Astrocyte (in vitro differentiated cells and primary cell): ENCODE measurements around the gene ZBTB17. TPM values are rescaled to one million over a fixed set of nuclear protein-coding genes. Genes with fewer than 3 reads are reported as not detected.
"Not testable (repeated sequence)": the region's sequence is repeated elsewhere in the genome, so short reads cannot be mapped to it uniquely, and the experiment has no call there.

Experiments used
- DNase-seq: peaks from one replicate; pipeline ENCODE4 v3.0.0-alpha.2; 2010; ENCODE audit warnings: low read depth
- FAIRE-seq: peaks from 2 replicates; lab custom pipeline; 2011; peaks lifted over from hg19 to GRCh38; lab: Jason Lieb, UNC
- H2AFZ ChIP-seq: 2 replicates; pipeline ENCODE4 v1.6.0; 2012; ENCODE audit warnings: low read depth, low read length, inconsistent platforms
- H3K27ac ChIP-seq: 2 replicates; pipeline ENCODE4 v1.5.1; 2011; ENCODE audit warnings: low read depth, low read length, inconsistent platforms
- H3K27me3 ChIP-seq: 2 replicates; pipeline ENCODE4 v1.6.0; 2011; ENCODE audit warnings: low read length, inconsistent platforms; ENCODE audit not compliant: insufficient read depth
- H3K36me3 ChIP-seq: 2 replicates; pipeline ENCODE4 v1.5.1; 2011; ENCODE audit warnings: low read length, inconsistent platforms; ENCODE audit not compliant: insufficient read depth
- H3K4me1 ChIP-seq: 2 replicates; pipeline ENCODE4 v1.5.1; 2011; ENCODE audit warnings: low read length, inconsistent platforms; ENCODE audit not compliant: insufficient read depth
- H3K4me2 ChIP-seq: 2 replicates; pipeline ENCODE4 v1.6.0; 2012; ENCODE audit warnings: low read length, inconsistent platforms
- H3K4me3 ChIP-seq: 2 replicates; pipeline ENCODE4 v1.5.1; 2011; ENCODE audit warnings: low read depth, mild to moderate bottlenecking, low read length, inconsistent platforms; ENCODE audit not compliant: insufficient read depth
- H3K79me2 ChIP-seq: 2 replicates; pipeline ENCODE4 v1.6.0; 2012; ENCODE audit warnings: mild to moderate bottlenecking, low read length, inconsistent platforms; ENCODE audit not compliant: insufficient read depth
- H3K9ac ChIP-seq: 2 replicates; pipeline ENCODE4 v1.6.0; 2012; ENCODE audit warnings: mild to moderate bottlenecking, low read length, inconsistent platforms
- H3K9me3 ChIP-seq: 2 replicates; pipeline ENCODE4 v1.5.1; 2012; ENCODE audit warnings: low read depth, mild to moderate bottlenecking, low read length, inconsistent platforms; ENCODE audit not compliant: insufficient read depth
- H4K20me1 ChIP-seq: 2 replicates; pipeline ENCODE4 v1.6.0; 2012; ENCODE audit warnings: low read length, inconsistent platforms; ENCODE audit not compliant: insufficient read depth
- H3K27ac Mint-ChIP-seq: one replicate; pipeline ENCODE4 v1.8.0; 2021; ENCODE audit warnings: mild to moderate bottlenecking, mixed read lengths; ENCODE audit not compliant: unreplicated experiment
- H3K27me3 Mint-ChIP-seq: one replicate; pipeline ENCODE4 v1.8.0; 2021; ENCODE audit warnings: low read depth, mixed read lengths; ENCODE audit not compliant: unreplicated experiment
- H3K36me3 Mint-ChIP-seq: one replicate; pipeline ENCODE4 v1.8.0; 2021; ENCODE audit warnings: low read depth, mixed read lengths; ENCODE audit not compliant: unreplicated experiment
- H3K4me1 Mint-ChIP-seq: one replicate; pipeline ENCODE4 v1.8.0; 2021; ENCODE audit warnings: low read depth, mixed read lengths; ENCODE audit not compliant: unreplicated experiment
- H3K4me3 Mint-ChIP-seq: one replicate; pipeline ENCODE4 v1.8.0; 2021; ENCODE audit warnings: mild to moderate bottlenecking, moderate library complexity, mixed read lengths; ENCODE audit not compliant: unreplicated experiment
- H3K9me3 Mint-ChIP-seq: one replicate; pipeline ENCODE4 v1.8.0; 2021; ENCODE audit warnings: mild to moderate bottlenecking, mixed read lengths; ENCODE audit not compliant: unreplicated experiment
- EZH2 ChIP-seq: IDR thresholded peaks from 2 replicates; pipeline ENCODE4 v1.6.1; 2012; ENCODE audit warnings: mild to moderate bottlenecking, low read length, inconsistent platforms; ENCODE audit not compliant: insufficient read depth
- total RNA-seq: library from RNA; stranded (reverse); gene quantifications from 2 replicates; pipeline ENCODE4 v1.2.1, GENCODE V29; 2021
- TF ChIP-seq, protein P1 (sequence below): IDR thresholded peaks from 2 replicates; pipeline ENCODE4 v1.5.1; 2011; ENCODE audit warnings: low read depth, mild to moderate bottlenecking, inconsistent platforms, low read length, moderate library complexity; ENCODE audit not compliant: insufficient read depth

Gene ZBTB17
- total RNA-seq, 1 donor from 2014 or later: 28.1 TPM

DNA sequence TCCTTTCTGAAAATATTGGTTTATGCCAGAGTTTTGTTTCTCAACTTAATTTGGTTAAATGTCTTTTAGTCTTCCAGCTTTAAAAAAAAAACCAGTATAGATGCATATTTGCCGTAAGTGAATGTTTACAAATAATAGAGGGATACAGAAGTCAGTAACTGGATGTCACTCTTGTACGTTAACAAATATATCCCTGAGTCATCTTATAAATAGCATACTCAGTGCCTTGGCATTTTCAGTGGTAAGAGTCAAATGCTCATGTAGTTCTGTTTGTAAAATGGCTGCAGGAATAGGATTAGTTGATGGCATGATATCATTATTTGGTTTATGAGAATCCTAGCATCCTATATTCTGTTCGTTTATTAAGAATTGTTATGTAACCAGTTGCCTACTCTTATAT lies 73.0 kb downstream of the ZBTB17 start:
- peak overlapping the region; percentile 67 for H3K27ac Mint-ChIP-seq

DNA sequence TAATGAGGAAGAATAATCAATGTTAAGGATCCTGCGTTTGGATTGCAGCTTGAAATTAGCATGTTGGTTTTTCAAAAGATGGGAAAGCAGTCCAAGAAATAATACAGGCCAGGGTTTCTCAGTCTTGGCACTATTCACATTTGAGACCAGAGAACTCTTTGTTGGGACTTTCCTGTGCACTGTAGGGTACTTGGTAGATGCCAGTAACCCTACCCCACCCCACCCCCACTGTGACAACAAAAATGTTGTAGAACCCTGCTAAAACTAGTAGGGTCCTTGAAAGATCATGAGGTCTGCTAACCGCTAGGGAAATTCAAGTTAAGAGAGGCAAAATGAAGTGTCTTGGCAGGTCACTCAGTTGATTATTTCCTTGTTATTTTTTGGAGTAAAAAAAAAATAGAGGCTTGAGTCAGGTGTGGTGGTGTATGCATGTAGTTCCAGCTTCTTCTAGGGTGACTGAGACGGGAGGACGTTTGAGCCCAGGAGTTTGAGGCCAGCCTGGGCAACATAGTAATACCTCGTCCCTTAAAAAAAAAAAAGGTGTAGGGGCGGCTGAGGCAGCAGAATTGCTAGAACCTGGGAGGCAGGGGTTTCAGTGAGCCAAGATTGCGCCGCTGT lies 75.1 kb downstream of the ZBTB17 start:
- no peak overlapping the region for H3K4me3 ChIP-seq
- H3K4me2 ChIP-seq: no peak overlapping the region
- H3K79me2 ChIP-seq: peaks cover 99% of the 10 kb centered on the region
- peaks cover 34% of the 10 kb centered on the region for H4K20me1 ChIP-seq
- no peak overlapping the region for H3K27ac ChIP-seq
- Mint-ChIP-seq H3K4me1 (peaks cover 8% of the 10 kb centered on the region), H3K36me3 (peaks cover 6% of the 10 kb centered on the region), H3K9me3 (no peaks in the 10 kb centered on the region), H3K4me3 (no peak overlapping the region), H3K27me3 (no peaks in the 10 kb centered on the region), H3K27ac (peak overlapping the region; percentile 31)
- no peak overlapping the region for H2AFZ ChIP-seq
- FAIRE-seq (no peak), DNase-seq (no peak)
- H3K27me3 ChIP-seq: no peaks in the 10 kb centered on the region
- H3K9me3 ChIP-seq: no peaks in the 10 kb centered on the region
- no peak overlapping the region for H3K9ac ChIP-seq
- peaks cover 7% of the 10 kb centered on the region for H3K4me1 ChIP-seq
- no peaks in the 10 kb centered on the region for H3K36me3 ChIP-seq
- TF ChIP-seq, protein P1, sequence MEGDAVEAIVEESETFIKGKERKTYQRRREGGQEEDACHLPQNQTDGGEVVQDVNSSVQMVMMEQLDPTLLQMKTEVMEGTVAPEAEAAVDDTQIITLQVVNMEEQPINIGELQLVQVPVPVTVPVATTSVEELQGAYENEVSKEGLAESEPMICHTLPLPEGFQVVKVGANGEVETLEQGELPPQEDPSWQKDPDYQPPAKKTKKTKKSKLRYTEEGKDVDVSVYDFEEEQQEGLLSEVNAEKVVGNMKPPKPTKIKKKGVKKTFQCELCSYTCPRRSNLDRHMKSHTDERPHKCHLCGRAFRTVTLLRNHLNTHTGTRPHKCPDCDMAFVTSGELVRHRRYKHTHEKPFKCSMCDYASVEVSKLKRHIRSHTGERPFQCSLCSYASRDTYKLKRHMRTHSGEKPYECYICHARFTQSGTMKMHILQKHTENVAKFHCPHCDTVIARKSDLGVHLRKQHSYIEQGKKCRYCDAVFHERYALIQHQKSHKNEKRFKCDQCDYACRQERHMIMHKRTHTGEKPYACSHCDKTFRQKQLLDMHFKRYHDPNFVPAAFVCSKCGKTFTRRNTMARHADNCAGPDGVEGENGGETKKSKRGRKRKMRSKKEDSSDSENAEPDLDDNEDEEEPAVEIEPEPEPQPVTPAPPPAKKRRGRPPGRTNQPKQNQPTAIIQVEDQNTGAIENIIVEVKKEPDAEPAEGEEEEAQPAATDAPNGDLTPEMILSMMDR: no peak
- TF ChIP-seq EZH2: no peak

More for the DNA sequence above, 73.0 kb downstream of the ZBTB17 start:
- Mint-ChIP-seq H3K4me3 (no peak overlapping the region), H3K36me3 (peaks cover 5% of the 10 kb centered on the region), H3K9me3 (no peaks in the 10 kb centered on the region), H3K27me3 (no peaks in the 10 kb centered on the region), H3K4me1 (peaks cover 5% of the 10 kb centered on the region)
- Histone ChIP-seq H3K4me2 (peak overlapping the region; percentile 26), H3K9ac (no peak overlapping the region), H4K20me1 (peaks cover 37% of the 10 kb centered on the region), H3K4me1 (peaks cover 7% of the 10 kb centered on the region), H3K27ac (peak overlapping the region; percentile 41), H2AFZ (no peak overlapping the region), H3K36me3 (no peaks in the 10 kb centered on the region), H3K79me2 (peaks cover 99% of the 10 kb centered on the region), H3K9me3 (no peaks in the 10 kb centered on the region), H3K4me3 (no peak overlapping the region), H3K27me3 (no peaks in the 10 kb centered on the region)
- FAIRE-seq: peak; percentile 77
- peak; percentile 77 for DNase-seq
- TF ChIP-seq, protein P1: no peak
- TF ChIP-seq EZH2: no peak

DNA sequence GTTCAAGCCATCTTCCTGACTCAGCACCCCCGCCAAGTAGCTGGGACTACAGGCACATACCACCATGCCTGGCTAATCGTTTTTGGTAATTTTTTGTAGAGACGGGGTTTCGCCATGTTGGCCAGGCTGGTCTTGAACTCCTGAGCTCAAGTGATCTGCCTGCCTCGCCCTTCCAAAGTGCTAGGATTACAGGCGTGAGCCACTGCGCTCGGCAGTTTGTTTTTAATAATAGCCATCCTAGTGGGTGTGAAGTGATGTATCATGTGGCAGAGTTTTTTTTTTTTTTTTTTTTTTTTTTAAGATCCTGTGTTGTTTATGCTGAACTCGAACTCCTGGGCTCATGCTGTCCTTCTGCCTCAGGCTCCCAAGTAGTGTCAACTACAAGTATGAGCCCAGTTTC lies 76.6 kb downstream of the ZBTB17 start:
- H3K4me2 ChIP-seq: no peak overlapping the region
- FAIRE-seq (no peak), DNase-seq (no peak)
- H3K4me1 Mint-ChIP-seq: peaks cover 9% of the 10 kb centered on the region
- no peaks in the 10 kb centered on the region for H3K27me3 Mint-ChIP-seq
- no peak overlapping the region for H2AFZ ChIP-seq
- H4K20me1 ChIP-seq: peaks cover 34% of the 10 kb centered on the region
- no peak overlapping the region for H3K4me3 ChIP-seq
- H3K27ac Mint-ChIP-seq: no peak overlapping the region
- no peak overlapping the region for H3K9ac ChIP-seq
- H3K9me3 Mint-ChIP-seq: no peaks in the 10 kb centered on the region
- H3K27ac ChIP-seq: no peak overlapping the region
- H3K79me2 ChIP-seq: peaks cover 100% of the 10 kb centered on the region
- TF ChIP-seq, protein P1: no peak
- TF ChIP-seq EZH2: no peak
- H3K36me3 Mint-ChIP-seq: peaks cover 6% of the 10 kb centered on the region
- no peak overlapping the region for H3K4me3 Mint-ChIP-seq
- no peaks in the 10 kb centered on the region for H3K27me3 ChIP-seq
- peaks cover 7% of the 10 kb centered on the region for H3K4me1 ChIP-seq
- H3K9me3 ChIP-seq: no peaks in the 10 kb centered on the region
- no peaks in the 10 kb centered on the region for H3K36me3 ChIP-seq

- H3K27ac Mint-ChIP-seq: peak overlapping the region; percentile 62
- not testable (repeated sequence) for H3K36me3 Mint-ChIP-seq, H3K9me3 Mint-ChIP-seq, H3K4me3 ChIP-seq, H3K36me3 ChIP-seq, FAIRE-seq, H3K4me1 ChIP-seq, H3K27ac ChIP-seq, H3K9ac ChIP-seq, H3K4me1 Mint-ChIP-seq, H2AFZ ChIP-seq, H3K27me3 Mint-ChIP-seq, H3K27me3 ChIP-seq, H3K9me3 ChIP-seq, H3K4me3 Mint-ChIP-seq, H3K4me2 ChIP-seq, DNase-seq
- Histone ChIP-seq H3K79me2 (peaks cover 100% of the 10 kb centered on the region), H4K20me1 (peaks cover 31% of the 10 kb centered on the region)
Measured at GRCh38 chr1:15896841-15897610, 78.9 kb downstream of the ZBTB17 start.
